RKO (cell line): Measurements from ENCODE around the gene SLC25A41.
A peak's percentile ranks its signal among the peaks of the same experiment; 100 is the strongest.

Source experiments
- DNase-seq: peaks from one replicate; pipeline ENCODE4 v3.0.0-alpha.2; 2016; ENCODE audit warnings: low spot score

The SLC25A41 gene

DNA sequence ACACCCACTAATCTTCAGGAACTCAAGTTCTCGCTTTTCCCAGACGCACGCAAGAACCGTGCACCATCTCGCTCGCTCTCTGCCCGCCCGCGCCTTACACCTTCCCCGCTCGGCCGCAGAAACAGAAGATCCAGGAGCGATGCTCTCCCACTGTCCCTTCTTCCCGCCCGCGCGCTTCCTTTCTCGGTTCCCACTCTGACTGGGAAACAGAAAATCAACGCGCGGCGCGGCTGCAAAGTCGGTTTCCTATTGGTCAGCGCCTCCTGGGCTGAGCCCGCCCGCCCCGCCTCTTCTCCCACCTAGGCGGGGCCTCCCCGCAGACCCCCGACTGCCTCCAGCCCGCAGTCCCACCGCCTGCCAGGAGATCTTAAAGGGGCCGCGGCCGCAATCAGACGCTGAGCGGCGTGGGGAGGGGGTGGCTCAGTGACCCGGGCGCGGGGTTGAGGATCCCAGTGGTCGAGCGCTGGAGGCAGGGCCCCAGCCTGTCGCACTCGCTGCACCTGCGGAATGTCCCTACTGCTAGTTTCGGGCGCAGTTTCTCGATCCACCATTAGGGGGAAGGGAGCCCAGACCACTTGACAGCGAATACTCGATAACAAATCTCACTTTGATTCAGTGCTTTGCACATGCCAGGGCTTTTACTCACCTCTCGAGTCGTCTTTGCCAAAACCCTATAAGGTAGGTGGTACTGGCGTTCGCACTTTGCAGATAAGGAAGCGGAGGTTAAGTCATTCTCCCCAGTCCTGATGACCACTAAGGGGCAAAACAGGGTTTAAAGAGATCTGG lies 26.7 kb upstream of the SLC25A41 start:
- DNase-seq: peak; percentile 99

DNA sequence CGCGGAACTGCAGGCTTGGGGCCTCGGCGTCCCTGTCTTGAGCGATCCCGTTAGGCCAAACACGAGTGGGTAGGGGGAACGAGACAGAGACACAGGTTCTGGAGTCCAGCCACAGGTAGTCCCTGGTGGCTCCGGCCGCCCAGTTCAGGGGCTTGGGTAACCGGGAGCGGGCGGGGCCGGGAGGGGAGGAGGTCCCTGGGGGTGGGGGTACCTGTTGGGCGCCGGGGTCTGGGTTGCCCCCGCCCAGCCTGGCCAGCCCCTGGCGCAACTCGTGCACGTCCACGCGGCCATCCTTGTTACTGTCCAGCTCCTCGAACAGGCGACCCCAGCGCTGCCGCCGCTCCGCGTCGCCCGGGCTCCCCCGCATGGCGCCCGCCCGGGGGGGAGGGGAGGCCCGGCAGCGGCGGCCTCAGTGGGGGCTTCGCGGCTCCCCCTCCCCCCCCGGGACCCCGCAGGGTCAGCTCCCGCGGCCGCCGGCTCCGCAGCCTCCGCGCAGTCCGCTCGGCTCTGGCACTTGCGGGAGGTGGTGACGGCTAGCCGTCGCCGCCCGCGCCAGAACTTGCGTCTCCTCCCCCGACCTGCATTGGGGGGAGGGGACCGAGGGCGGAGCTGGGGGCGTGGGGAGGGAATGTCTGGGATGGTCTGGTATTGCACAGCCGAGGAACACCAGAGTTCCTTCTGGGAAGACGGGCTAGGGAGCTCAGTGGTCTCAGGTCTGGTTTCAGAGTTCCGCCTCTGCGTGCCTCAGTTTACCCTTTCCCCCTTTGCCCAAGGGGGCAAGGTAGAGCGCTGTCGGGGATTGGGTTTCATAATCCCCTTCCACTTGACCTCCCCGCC lies 25.9 kb upstream of the SLC25A41 start, which contains the start of gene SLC25A23:
SLC25A23 (minus strand) TSS at position 531 of the 837 bp plus-strand sequence; CDS start at position 367, 164 bp downstream.
- peak; percentile 78 for DNase-seq

DNA sequence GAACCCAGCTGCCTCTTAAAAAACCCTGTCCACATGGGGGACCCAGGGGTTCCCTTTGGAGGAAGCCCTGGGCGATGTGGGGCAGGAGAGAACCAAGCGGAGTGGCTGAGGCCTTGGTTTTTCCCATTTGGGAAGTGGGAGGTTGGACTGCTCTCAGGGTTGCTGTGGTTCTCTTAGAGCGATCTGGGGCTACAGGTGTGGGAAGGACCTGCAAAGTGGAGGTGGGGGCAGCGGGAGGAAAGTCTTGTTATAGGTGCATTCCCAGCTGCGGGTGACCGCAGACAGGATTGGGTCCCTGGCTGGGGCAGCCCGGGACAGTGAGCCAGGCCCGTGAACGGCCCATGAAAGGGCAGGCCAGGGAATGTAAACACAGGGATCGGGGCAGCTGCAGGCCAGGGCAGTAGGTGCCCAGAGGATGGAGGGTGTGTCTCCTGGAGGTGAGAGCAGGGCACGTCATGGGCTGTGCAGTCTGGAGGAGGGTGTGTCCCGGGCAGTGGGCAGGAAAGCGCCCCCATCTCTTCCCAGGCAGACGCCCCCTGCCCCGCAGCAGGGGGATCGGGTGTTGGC lies 25.2 kb upstream of the SLC25A41 start:
- DNase-seq: peak; percentile 35

DNA sequence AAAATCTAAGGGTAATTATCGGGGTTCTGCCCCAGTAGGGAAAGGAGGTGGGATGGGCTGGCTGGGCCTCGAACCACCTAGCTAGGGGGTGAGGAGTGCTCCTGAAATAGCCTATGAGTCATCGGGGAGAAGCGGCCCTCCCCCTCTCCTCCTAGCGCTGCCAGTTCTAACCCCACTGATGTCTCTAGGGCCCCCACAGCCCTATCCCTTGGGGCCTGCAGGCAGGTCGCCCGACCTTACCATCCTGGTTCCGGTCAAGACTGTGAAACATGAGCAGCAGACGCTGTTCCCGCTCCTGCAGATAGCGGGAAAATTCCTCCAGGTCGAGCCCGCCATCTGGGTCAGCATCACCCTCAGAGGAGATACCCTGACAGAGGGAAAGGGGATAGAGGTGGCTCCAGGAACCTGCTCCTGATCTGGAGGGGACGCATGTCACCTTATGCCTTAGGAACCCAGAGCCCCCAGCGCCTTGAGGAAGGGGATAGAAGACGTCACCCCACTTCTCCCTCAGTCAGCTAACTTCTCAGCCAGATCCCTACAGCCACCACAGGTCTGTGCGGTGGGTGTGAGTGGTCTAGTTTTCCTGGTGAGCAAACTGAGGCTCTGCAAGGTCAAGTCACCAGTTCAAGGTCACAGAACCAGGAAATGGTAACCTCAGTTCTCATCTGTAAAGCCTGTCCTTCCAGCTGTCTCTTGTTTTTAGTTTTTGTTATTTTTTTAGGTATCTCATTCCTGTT lies 24.6 kb upstream of the SLC25A41 start:
- peak; percentile 28 for DNase-seq

DNA sequence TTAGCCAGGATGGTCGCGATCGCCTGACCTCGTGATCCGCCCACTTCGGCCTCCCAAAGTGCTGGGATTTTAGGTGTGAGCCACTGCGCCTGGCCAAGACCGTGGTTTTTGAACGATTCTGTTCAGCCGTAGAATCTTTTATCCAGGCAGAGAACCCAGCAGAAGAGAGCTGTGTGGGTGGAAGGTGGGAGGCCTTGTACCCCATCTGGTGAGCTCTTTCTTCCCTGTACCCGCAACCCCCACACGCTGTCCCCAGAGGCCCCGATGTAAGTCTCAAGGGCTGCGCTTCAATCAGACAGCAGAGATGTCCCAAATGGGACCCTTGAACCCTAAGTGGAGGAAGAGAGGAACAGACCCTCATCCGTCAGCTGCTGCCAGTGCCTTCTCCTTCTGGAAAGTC lies 22.4 kb upstream of the SLC25A41 start:
- DNase-seq: no peak

DNA sequence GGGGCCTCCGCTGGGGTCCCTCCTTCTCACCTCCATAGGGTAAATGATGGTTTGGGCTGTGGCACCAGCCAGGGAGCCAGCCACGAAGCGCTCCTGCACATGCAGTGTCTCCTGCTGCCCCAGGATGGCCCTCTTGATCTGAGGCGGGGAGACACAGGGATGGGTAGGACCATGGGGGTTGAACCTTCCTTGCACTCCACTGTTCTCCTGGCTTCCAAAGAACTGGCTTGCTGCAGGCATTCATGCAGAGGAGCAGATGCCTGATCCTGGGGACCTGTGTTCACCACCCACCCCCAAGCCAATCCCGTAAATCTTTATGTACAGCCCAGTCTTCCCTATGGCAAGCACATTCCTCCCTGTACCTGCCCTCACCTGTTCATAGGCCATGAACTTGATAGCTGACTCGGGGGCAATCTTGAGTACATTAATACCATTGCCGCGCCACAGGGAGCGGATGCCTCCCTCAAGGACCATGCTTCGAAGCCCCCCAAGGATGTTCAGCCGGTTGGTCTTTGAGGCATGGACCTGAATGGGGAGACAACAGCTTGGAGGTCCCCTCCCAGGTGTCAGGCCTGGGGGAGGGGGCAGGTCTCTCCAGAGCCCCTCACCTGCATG lies 20.5 kb upstream of the SLC25A41 start:
- DNase-seq: no peak

DNA sequence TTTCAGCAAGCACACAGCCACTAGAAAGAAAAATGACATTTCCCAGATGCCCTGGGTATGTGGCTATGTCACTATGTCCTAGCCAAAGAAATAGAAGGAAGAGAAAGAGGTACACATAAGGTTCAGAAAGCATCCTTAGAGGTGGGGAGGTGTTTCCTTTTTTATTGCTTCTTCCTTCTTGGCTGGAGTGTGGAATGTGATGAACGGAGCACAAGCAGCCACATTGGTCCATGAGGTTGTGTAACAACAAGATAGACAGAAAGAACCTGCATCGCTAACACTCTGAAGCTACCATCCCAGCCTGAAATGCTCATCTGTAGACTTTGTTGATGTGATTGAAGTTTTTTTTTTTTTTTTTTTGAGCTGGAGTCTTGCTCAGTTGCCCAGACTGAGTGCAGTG lies 19.3 kb upstream of the SLC25A41 start:
- no peak for DNase-seq

DNA sequence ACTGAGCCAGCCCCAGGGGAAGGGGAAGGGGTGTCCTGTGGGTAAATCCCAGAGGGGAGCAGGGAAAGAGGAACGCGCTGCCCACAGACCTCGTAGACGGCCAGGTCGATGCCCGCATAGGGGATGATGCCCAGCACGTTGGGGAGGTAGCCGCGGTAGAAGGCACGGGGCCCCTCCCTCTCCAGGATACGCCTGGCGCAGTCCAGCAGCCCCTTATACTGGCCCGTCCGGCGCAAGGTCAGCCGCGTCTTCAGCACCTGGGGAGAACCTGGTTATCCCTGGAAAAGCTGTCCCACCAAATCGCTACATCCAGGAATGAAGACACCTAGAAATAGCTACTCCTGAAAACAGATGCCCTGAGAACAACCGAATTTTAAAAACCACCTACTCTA lies 18.7 kb upstream of the SLC25A41 start:
- DNase-seq: no peak

DNA sequence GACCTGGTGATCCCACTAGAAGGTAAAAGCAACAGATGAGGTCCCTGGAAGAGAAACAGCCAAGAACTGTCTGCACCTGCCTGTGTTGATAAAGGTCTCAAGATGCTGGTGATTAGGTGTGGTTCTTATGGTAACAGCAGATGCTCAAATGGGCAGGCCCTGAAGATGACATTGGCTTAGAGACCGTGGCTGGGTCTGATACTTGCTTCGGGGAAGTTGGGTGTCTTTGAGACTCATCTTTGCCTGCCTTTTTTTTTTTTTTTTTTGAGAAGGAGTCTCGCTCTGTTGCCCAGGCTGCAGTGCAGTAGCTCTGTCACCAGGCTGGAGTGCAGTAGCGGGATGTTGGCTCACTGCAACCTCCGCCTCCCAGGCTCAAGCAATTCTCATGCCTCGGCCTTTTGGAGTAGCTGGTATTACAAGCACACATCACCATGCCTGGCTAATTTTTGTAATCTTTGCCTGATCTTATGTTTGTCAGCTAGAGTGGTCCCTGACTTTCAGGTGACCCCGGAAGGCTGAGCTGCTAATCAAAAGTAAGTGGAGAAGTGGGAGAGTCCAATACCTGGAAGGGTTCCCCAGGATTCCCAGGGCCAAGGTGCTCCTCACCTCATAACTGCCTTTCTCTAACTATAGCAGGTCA lies 18.1 kb upstream of the SLC25A41 start:
- DNase-seq: no peak

DNA sequence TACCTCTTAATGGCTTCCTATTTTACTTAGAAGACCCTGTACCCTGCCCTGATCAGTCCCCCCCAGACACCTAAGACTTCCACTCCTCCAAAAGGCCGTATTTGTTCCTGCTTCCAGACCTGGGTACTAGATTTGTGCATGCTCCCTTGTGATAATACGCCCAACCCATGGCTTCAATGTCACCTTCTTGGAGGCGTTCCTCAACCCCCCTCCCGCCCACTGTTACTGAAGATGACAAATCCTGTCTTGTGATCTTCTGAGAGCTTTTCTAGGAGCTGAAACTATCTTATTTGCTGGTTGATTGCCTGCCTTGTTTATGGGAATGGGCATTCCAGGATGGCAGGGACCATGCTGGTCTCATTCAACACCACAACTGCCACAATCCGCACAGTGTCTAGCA lies 16.6 kb upstream of the SLC25A41 start:
- DNase-seq: no peak

DNA sequence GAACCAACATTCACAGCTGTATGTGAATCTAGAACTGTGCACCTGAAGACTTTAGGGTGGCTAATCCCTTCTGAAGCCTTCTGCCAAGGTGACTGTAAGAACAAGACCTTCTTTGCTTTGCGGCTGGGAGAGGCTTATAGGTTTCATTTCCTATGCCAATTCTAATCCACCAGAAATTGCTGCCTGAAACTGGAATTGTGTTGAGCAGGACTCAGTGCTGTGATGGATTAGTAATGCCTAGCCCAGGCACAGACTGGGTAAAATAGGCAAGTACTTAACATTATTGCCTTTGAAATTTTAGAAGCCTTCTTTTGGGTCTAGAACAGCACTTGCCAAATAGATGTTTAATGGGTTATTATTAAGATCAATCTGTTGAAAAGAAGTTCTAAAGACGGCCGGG lies 14.5 kb upstream of the SLC25A41 start:
- no peak for DNase-seq

DNA sequence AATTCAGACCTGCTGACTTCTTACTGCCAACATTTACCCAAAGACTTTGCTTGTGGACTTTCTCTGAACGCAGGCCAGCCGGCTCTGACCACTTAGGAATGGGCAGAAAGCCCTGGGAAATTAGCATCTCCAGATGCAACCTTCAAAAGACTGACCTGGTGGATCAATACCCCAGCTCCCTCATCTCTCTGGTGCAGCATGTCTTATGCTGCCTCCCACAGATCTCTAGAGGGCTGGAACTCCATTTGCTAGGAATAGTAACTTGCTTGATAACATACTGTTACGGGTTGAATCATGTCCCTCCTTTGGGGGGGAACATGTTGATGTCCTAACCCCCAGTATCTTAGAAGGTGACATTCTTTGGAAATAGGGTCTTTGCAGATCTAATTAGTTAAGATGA lies 12.9 kb upstream of the SLC25A41 start:
- no peak for DNase-seq

DNA sequence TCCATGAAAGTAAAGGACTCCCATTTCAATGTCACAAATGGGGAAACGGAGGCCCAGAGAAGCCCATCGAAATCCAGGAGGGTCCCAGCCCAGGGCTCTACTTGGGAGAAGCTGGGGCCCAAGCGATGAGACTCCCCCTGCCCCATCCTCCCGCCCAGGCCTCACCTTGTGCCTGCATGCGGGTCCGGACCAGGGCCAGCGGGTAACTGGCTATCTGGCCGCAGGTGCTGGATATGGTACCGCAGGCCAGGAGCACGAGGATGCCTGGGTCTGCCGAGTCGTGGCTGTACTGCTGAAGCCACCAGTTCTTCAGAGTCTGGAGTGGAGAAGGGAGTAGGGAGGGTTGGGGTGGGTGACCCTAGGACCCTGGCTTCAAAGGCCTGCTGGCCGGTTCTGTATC lies 10.4 kb upstream of the SLC25A41 start:
- DNase-seq: no peak

DNA sequence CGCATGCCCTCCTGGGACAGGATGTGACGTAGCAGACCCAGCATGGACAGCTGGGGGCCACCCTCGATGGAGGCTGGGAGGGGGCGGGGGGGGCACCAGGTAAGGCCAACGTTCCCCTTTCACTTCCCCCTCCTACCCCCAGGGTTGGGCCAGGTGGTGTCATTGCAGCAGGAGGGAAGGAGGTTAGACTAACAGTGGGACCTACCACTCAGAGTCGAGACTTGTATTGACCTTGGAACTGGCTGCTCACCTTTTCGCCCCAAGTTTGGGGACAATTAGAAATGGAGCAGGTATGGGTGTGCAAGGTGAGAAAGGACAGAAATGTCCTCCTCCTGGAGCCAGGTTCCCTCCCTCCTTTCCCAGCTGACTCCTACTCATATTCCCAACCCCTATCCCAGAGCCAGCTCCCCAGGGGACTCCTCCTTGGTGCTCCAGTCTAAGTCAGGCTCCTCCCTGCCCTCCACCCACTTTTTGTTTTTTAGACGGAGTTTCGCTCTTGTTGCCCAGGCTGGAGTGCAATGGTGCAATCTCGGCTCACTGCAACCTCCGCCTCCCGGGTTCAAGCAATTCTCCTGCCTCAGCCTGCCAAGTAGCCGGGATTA lies 8.6 kb upstream of the SLC25A41 start:
- DNase-seq: no peak

DNA sequence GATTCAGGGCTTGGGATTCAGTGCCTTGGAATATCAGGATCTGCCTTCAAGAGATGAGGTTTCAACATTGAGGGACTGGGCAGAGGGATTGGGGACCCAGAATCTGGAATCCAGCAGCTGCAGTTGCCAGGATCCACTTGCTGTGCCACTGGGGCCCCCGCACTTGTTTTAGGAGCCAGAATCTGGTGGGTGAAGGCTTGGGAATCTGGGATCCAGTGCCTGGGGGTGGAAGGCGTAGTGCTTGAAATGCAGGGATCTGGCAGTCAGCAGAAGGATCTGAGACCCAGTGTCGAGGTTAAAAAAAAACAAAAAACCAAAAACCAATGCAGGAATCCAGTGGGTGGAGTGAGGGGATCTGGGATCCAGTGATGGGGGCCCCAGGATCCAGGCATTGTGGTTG lies 7.3 kb upstream of the SLC25A41 start:
- no peak for DNase-seq

DNA sequence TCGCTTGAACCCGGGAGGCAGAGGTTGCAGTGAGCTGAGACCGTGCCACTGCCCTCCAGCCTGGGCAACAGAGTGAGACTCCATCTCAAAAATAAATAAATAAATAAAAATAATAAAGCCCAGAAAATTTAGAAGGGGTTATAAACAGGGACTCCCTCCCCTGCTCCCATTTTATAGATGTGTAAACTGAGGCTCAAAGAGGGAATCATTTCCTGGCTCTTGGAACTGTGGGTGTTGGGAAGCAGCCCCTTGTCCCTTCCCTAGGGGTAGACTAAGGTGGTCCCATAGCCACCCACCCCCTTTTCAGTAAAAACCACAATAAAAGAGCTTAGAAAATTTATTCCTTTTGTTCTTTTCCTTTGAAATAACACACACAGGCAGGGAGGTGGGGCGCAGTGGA lies 6.2 kb upstream of the SLC25A41 start:
- DNase-seq: no peak

DNA sequence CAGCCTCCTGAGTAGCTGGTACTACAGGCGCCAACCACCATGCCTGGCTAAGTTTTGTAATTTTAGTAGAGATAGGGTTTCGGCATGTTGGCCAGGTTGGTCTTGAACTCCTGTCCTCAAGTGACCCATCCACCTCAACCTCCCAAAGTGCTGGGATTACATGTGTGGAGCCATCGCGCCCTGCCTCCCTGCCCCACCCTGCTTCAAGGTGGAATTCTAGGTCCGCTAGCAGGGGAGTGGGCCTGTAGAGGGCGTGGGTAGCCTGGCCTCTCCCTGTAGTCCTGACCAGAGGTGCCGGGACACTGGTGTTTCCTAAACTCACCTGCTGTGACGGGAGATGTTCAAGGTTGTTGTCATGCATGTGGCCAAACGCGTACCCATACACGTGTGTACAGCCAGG lies 398 bp downstream of the SLC25A41 start:
- no peak for DNase-seq

DNA sequence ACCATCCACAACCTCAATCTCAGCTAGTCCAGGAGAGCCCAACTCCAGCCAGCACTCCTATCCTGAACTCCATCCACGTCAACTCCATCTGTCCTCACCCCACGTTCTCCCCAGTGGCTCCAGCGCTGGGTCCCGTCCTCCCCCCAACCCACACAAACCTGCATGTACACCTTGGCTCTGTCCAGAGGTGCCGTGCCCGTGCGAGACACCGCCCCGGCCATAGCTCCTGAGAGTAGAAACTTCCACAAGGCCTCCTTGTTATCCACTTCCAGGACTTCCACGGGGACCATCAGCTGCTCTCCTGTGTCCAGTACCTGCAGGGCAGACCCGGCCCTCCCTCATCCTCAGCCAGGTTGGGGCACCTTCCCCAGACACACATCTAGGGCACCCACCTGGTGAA lies 1.7 kb downstream of the SLC25A41 start:
- no peak for DNase-seq

DNA sequence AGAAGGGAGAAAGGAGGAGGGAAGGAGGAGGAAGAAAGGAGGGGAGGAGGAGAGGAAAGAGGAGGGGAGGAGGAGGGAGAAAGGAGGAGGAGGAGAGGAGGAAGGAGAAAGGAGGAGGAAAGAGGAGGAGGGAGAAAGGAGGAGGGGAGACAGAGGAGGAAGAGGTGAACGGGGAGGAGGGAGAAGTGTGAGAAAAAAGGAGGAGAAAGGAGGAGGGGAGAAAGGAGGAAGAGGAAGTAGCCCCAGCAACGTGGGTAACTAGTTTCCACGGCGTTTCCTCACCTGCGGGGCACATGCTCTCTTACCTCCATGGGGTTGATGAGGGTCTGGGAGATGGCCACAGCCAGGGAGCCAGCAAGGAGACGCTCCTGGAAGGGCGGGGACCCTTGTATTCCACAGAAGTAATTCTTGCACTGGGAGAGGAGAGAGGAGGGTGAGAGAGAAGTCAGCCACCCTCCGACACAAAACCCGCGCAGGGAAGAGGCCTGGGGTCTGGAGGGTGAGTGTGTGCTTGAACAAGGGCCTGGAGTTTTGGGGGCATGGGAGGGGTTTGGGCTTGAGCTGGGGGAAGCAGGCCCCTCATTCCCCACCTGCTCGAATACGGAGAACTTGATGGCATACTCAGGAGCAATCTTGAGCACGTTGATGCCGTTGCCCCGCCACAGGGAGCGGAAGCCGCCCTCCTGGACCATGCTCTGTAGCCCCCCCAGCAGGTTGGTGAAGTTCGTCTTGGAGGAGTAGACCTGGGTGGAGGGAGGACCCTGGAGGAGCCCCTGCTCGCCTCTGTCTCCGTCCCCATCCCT lies 3.9 kb downstream of the SLC25A41 start:
- DNase-seq: no peak
